A172 (cell line): ENCODE data around the gene PDYN. TPM values are rescaled to one million over a fixed set of nuclear protein-coding genes. Genes with fewer than 3 reads are reported as not detected.

ENCODE experiments used
- DNase-seq: peaks from one replicate; pipeline ENCODE4 v3.0.0-alpha.2; 2015; ENCODE audit warnings: low spot score
- total RNA-seq: library from RNA; depleted of rRNA; stranded (reverse); fragments of >200 nt; shearing (Covaris generic); gene quantifications from 2 replicates; pipeline ENCODE4 v1.2.3, GENCODE V29; 2014

The PDYN gene
- total RNA-seq, 1 experiment from 2014 or later = not detected

DNA sequence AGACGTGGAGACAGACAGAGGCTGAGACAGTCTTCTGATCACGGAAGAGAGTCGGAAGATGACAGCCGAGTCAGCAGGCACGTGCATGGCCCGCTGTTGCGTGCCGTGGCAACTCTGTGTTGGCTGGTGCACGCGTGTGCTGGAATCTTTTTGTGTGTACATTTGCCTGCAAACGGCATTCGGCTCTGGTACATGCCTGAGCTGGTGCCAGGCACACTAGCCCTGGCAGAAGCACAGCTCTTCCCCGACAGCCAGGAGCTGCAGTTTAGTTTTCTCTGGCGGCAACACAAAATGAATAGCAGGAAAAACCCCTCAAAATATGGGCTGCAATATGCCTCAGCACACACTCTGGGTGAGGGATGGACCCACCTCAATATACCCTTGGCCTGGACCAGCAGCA lies 769 bp upstream of the PDYN start:
- DNase-seq = no peak

DNA sequence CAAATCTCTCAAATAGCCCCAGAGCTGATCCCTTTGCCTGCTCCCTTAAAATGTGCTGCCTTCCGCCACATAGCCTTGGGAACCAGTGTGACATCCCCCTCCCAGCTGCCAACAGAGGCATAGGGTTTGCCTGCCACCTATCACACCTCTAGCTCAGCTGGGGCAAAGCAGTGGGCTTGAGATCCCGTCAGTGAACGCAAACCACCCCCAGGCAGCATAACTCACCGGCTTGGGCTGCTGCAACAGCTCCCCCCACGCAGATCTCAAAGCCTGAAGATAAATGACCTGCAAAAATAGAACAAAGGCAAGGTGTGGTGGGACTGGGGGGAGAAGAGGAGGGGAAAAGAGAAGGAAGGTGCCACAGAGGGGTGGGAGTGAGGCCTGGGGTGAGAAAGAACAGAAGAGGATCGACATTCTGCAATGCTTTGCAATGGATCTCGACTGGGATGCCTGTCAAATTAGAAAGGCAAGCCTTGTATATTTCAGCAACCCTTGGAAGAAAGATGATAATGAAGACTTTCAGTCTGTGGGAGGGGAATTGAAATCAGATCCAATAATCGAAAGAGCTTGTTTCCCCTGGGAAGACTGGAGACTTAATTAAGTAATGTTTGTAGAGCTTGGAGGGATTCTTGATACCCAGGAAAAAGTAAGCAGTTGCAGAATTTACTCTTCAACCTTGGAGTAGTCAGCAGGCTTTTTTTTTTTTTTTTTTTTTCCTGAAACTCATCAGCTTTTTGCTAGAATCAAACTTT lies 1.3 kb downstream of the PDYN start:
- DNase-seq = no peak

DNA sequence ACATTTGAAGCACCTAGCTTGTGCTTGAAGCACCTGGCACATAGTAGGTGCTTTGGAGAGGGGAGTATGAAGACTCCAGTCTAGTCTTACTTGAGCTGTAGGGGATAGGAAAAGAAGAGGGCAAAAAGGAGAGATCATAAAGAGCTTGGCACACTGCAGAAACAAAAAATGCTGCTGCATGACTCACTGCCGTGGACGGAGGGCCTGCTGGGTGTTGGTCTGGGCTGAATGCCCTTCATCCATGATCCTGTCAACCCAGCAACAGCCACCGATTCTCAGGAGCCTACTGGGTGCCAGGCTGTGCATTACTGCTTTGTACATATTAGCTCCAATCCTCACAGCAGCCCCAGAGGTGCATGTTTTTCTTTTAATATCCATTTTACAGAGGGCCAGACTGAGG lies 6.0 kb downstream of the PDYN start:
- peak; percentile 56 for DNase-seq

DNA sequence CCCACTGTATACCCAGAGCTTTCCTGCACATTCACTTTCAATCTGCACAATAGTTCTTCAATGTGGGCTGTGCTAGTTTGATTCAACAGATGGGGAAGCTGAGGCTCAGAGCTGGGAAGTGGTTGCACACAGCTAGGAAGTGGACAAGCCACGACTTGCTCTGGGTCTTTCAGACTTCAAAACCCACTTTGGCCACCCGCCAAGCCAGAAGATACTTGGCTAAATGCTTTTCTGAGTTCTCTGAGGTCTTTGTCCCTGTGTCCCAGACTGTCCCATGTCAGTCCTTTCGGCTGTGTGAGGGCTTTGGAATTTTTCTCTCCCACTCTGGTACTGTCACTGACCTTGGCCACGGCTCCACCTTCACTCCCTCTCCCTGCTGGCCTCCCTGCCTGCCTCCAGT lies 10.6 kb downstream of the PDYN start:
- DNase-seq = no peak

DNA sequence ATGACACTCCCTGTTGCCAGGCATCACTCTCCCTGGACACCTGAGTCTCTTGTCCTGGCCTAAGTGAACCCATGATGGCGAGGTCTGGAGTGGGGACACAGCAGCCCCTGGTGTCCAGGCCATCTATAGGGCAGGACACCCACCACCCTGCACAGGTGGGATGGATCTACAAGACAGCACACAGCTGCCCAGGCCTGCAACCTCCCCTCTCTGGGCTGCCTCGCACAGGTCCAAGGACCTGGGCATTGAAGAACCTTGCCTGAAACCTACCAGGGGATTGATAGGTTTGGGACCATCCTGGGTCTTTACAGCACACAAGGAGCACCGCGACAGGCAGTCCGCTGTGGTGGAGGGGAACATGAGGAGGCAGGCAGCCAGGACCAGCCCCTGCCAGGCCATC lies 11.2 kb downstream of the PDYN start:
- DNase-seq = no peak

DNA sequence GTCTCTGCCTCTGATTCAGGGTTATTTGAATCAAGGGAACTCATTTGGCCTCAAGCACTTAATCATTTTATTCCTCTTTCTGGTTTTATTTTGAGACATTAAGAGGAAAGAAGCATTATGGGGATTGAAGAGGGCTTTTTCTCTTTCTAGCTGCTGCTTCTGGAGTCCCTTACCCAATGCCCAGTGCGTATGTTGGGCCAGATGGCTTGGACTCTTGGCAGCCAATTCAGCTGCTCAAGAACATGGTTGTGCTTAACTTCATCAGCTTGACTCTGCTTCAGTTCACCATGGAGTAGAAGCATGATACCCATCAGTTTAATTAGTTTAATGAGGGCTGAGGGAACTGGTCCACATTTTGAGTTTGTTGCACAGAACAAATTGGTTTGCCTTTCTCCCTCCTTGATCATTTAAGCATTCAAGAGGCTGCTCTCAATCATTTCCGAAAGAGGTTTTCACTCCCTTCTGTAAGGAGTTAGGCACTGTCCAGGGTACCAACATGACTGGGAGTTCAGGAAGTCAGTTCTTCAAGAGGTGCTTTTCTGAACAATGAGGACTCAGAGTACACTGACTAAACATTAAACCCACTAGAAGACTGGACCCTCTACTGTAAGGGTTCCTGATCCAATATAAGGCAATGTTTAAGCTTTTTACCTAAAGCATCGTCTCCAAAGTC lies 14.6 kb downstream of the PDYN start:
- no peak for DNase-seq

DNA sequence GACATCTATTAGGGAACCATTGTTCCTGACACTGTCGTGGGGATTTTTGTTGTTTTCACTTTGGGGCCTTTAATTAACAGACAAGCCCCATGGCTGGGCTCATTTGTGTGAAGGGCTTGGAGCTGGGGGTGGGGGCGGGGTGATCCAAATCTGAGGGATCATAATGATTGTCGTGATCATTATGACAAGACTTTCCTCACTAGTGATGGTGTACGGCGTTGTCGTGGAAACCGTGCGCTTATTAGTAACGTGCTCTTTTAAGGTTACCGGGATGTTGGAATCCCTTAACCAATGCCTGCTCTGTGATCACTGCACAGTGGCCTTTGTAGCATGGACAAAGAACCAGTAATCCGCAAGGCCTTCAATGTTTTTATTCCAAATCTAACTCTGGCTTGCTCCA lies 18.6 kb downstream of the PDYN start:
- DNase-seq = no peak

DNA sequence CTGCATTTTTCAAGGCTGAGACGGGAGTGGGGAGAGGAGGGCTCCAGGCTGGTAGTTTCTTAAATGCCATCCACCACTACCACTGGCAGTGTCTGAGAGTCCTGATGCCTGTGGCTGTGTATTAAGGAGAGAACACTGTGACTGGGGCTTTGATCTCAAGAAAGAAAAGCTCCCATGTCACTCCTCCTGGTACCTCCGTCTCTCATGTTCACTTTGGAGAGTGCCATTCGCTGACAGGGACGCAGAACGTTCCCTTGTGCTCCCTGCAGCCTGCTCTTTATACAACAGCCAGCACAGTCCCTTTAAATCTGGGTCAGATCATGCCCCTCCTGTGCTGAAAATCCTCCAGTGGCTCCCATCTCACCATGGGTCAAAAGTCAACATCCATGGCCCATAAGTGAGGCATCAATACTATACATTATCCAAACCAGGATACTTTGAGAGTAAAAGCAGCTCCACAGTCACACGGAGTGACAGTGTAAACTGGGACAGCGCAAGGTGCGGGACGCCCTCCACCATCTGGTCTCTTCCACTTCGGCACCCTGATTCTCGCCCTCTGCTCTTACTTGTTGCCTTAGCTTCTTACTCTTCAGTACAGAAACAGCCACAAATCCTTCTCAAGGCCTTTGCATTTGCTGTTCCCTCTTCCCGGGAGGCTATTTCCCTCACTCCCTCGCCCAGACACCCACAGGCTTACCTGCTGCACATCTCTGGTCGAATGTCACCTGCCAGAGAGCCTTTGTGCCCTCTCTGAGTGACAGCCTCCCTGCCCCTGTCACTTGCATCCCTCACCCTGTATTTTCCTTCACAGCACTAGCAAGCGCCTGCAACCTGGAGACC lies 20.0 kb downstream of the PDYN start:
- no peak for DNase-seq

DNA sequence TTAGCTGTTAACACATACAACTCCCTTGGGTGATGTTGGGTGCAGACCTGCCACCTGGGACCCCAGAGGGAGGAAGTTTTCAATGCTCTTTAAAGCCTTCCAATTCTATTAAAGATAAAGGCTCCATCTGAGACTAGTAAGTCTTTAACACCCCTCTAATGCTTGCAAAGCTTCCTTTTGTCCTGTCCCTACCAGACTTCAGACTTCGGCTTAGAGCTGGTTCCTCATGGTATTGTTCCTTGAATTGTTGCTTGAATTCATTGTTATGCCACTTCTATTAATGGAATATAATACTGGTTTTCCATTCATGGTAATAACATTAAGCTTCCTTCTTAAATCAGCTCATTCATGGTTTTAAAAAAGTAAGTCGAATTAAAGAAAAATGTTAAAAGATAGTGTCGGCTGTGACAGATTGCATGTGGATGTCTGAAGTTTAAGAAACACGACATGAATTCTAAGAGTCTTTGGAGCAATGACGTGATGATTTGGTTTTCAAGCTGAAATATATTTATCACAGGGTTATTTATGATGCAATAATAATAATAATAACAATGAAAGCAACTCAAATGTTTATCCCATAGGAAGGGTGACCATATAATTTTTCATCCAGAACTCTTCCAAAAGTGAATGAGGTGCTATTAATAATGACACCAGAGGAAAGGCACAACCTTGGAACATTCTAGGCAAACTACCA lies 21.8 kb downstream of the PDYN start:
- DNase-seq = no peak

DNA sequence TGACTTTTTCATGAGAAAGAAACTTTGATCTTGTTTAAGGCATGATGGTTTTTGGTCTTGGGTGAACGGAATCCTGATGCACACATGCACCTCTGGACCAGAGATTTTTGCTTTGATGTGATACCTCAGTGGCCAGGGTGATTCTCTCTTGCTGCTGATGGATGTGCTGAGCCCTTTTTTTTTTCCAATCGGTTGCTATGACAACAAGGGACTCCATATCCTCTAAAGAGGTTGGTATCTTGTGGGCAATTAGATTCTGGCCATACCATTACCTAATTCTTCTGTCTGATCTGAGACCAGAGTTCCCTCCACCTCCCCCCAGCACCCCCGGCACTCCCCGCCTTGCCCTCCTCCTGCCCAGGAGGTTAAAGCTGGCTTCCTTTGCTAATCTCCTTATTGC lies 24.9 kb downstream of the PDYN start:
- DNase-seq = no peak

DNA sequence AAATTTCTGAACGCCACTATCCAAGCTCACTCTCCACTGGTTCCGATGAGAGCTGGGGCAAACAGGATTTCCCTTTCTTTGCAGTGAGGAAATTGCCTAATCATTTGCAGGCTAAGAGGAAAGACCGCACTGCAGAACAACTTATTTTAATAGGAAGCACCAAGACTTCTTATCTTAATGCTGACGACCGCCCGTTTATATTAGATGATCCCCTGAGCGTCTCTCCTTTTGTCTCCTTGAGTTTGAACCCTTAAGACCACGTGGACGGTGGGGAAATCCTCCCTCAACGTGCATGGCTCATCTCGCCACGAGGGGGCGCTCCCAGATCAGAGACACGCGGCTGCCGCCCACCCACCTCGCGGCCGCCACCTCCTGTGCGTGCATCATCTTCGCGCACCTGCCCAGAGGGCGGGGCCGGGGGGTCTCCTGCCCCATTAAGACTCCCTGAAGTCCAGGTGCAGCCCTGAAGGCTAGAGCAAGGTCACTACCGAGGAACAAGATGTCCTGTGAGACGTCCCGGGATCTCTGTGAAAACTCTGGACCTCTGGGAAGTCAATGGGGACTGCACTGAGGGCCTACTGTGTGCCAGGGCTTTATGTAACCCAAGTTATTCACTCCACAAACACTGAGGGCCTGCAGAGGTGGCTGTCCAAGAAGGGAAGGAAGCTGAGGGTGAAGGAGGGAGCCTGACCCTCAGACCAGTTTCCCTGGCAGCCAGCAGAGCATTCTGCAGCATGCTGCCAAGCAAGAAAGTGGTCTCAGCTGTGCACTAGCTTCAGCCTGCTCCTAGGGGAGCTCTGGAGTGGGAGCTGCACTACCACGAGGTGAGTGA lies 28.1 kb downstream of the PDYN start:
- peak; percentile 41 for DNase-seq

DNA sequence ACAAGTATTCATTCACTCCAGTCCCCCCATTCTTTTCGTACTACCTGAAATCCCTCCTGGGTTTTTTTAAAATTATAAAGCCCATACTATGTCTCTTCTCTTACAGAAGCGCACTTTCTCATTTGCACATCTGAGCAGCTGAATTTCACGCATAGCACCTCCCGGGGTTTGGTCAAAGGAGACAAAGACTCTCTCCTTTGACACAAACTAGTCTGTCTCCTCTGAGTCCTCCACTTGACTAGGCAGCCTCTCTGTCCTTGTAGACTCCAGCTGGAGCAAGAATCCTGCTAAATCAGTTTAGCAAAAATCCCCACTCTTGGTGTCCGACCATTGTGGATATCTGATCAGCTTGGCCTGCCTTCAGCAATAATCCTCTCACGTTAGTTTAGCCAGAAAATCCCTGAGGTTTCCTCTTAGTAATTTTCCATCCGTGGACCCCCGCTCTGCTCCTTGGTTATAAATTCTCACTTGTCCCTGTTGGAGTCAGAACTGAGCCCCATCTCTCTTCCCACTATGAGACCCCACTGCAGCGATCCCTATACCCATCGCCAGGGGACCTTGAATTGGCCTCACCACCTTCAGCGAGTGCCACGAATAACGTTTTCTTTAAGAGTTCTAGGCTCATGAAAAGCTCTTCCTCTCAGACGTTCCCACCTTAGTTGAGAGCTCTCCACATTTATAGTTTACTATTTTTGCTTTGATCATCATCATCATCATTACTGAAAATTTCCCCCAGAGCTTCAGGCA lies 29.0 kb downstream of the PDYN start:
- no peak for DNase-seq

DNA sequence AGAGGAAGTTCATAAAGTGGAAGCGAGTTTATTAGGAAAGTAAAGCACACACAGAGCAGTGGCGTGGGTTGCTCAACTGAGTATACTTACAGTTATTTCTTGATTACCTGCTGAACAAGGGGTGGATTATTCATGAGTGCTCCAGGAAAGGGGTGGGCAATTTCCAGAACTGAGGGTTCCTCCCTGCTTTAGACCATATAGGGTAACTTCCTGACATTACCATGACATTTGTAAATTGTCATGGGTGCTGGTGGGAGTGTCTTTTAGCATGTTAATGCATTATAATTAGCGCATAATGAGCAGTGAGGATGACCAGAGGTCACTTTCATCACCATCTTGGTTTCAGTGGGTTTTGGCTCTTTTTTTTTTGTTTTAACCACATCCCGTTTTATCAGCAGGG lies 29.8 kb downstream of the PDYN start:
- DNase-seq = no peak

DNA sequence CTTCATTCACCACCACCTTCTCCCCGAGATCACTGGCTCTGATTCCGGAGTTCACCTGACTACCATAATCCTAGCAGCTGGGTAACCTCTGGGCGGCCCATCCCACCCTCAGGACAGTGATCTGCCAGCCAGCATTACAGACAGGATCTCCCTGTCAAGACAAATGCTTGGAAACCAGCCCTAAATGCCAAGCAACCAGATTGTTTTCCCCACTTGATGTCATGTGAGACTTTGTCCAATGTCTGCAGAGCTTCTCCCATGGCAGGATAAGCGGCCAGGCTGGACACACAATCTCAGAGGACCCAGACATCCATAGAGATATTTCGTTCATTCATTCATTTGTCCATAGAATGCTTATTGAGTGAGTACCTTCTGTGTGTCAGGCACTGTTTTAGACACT lies 32.5 kb downstream of the PDYN start:
- no peak for DNase-seq

DNA sequence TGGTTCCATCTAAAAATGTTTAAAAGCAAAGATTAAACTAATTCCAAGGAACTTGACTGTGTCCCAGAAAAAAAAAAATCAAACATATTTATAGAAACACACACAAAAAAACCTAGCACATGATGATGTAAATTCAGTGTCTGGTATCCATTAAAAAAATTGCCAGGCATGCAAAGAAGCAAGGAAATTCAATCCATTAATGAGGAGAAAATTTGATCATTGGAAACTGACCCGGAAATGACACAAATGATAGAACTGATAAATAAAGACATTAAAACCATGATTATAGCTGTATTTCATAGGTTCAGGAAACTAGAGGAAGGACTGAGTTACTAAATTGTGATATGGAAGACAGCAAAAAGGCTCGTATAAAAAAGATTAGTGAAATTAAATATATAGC lies 34.7 kb downstream of the PDYN start:
- DNase-seq = no peak

DNA sequence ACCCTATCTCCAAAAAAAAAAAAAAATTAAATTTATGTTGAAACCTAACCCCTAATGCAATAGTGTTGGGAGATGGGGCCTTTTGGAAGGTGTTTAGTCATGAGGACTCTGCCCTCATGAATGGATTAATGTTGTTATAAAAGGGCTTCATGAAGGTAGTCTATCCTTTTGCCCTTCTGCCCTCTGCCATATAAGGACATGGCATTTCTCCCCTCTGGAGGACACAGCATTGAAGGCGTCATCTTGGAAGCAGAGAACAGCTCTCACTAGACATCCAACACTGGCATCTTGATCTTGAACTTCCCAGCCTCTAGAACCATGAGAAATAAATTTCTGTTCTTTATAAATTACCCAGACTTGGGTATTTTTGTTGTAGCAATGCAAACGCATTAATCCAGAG lies 35.4 kb downstream of the PDYN start:
- DNase-seq = no peak

DNA sequence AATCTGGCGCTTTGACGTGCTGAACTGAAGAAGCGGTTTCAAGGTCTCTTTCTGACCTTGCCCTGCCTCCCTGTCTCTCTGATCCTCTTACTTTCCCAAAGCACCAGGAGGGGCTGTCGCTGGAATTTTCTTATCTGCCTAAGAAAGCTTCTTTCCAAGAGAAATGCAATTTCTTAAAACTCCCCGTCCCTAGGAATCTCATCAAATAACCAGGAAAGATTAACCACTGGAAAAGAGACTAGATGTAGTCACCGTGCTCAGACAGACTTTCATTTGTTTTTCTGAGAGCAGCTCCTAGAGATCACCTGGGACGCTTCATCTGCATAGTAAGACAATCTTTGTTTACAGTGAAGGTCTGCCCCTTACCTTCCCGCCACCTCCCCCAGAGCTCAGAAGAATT lies 38.6 kb downstream of the PDYN start:
- DNase-seq = no peak

DNA sequence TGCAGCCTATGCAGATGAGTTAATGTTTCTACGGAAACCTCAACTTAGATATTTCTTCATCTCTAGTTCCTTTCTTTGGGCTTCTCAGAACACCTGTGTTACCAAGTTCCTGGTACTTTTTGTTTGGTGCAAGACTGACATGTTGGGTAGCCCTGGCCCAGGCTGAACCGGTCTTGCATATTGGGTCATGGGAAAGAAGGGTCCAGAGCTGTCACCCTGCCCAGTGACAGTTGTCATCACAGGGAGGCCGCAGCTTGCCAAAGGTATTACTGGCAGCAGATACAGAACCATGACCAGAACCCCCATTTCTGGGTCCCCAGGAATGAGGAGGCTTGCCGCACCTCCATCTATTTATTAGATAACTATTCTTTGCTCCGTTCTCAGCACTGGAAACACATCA lies 40.2 kb downstream of the PDYN start:
- DNase-seq = no peak

DNA sequence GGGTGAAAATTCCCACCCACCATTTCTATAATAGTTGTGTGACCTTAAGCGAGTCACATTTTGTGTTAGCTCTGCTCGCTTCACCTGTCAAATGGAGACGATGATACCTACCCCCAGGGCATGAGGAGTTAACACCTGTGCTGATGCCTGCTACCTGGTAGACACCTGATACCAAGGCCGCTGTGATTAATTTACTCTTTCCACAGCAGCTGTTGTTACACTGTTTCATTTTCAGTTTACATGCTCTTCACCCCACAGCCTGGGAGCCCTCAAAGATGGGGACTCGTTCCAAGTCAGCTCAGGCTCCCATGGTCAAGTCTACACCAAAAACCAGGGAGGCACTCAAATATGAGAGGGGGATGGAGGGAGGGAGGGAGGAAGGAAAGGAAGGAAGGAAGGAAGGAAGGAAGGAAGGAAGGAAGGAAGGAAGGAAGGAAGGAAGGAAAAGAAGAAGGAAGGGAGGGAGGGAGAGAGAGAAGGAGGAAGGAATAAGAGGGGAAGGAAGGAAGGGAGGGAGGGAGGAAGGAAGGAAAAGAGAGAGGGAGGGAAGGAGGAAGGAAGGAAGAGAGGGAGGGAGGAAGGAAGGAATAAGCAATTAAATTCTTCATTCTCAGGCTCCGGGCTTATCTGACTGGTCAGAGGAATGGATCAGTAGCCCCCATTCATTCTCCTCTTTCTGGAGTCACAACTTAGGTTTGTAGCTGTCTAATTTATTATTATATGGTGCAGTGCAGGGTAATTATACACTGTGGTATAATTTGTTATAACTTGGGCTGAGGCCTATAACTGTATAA lies 40.9 kb downstream of the PDYN start:
- DNase-seq = no peak
